Mesenteric fat pad (tissue), 1 donor: ENCODE measurements around the gene CCDC30. TPM values are rescaled to one million over a fixed set of nuclear protein-coding genes. Genes with fewer than 3 reads are reported as not detected.

ENCODE experiments used
- DNase-seq: peaks from one replicate; pipeline ENCODE4 v3.0.0-alpha.2; 2020; ENCODE audit warnings: low spot score
- long read RNA-seq: library from polyadenylated mRNA; unstranded; transcript quantifications from one replicate; pipeline ENCODE4 v2.0.0, GENCODE V29; 2020
- total RNA-seq: library from RNA; stranded (reverse); fragmentation: NEBNext Ultra II Directional; extraction: Animal tissue kit (Norgen Biotek cat#: 25700); gene quantifications from one replicate; pipeline ENCODE4 v1.2.1, GENCODE V29; 2021
- donor health status: DM: yes; HTN: yes; CAD: no.

The CCDC30 gene
- total RNA-seq: 1.6 TPM
- long read RNA-seq, partial matches to known transcripts: 1 of 4 reads
- long read RNA-seq, other reads (novel, unspliced or antisense): 3 of 4 reads

DNA sequence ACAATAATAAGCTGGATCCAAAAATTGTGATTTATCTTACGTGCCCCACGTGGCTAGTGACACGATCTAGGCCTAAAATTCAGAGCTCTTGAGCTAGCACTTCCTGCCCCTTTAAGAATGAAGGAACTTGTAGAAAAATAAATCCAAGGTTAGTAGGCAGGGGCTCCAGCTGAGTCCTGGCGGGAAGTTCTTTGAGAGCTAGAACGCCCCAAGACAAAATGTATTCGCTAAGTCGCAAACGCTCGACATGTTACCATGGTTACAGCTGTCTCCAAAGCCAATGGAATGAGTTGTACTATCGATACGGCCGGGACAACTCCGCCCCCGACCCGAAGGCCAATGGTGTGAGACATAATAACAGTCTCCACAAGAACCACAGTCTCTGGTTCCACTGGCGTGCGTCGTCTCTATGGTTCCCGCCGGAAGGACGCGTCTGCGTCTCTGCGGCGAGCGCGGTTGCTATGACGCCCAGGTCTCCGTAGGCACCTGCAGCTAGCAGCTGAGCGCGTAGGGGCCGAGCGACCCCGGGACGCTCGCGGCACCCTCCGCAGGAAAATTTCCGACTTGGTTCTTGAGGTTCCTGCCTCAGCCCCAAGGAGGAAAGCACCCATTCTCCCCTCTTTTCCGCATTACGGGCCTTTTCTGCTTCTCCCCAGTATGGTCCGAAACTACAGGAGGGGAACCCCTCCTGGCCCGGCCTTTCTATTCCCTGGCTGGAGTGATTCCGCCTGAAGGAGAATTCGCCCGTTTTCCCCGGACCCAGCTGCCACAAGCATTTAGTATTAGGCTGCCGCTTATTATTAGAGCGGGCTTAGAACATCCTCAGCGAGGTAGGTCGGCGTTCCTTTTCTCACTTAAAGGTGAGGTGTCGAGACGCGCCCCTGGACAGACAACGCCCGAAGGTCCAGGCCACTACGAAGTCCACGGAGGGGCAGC, at the start of gene CCDC30:
Gene CCDC30 (plus strand): TSS at position 459 of the 936 bp plus-strand sequence. CDS start 17,266 bp downstream, outside the sequence.
- peak; percentile 95 for DNase-seq

DNA sequence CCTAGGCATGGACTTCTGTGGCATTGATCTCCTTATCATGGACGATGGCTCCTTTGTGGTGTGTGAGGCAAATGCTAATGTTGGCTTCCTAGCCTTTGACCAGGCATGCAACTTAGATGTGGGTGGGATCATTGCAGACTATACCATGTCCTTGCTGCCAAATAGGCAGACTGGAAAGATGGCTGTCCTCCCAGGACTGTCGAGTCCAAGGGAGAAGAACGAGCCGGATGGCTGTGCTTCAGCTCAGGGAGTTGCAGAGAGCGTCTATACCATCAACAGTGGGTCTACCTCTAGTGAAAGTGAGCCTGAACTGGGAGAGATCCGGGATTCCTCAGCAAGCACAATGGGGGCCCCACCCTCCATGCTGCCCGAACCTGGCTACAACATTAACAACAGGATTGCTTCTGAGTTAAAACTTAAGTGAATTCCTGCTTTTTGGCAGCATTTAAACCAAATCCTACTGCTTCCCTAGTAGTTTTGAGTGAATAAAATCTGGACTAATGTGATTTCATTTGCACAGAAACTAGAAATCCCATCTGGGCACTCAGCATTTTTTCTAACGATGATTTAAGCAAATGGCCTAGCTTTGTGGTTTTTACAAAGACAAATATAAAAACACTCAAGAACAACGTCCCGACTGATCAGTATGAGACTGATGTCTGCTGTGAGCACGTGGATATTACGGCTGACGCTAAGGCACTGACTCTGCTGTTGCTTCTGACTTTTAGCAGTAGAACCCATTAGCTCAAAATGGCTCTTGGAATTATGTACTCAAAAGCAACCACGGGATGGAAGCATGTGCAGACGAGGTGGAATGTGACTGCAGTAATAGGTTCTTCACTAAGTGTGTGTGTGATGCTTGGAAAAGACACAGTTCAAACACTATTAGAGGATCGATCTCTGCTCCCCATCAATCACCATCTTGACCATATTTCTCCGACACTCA, 48.3 kb upstream of the CCDC30 start:
- no peak for DNase-seq

DNA sequence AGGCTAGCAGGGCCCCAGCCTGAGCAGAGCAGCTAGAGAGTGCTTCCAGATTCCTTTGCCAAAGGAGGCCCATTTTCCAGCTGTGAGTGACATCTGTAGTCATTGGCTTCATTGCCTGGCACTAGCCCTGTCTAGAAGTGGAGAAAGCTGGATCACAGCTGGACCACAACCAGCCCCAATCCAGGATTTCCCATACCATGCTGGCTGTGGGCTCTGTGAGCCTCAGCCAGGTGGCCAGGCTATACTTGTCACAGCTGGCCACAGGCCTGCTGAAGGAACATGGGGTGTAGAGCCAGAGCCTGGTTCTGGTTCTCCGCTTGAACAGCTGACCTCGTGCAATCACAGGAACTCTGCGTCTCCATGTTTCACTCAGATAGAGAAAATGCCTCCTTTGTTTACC, 45.9 kb upstream of the CCDC30 start:
- DNase-seq: no peak

DNA sequence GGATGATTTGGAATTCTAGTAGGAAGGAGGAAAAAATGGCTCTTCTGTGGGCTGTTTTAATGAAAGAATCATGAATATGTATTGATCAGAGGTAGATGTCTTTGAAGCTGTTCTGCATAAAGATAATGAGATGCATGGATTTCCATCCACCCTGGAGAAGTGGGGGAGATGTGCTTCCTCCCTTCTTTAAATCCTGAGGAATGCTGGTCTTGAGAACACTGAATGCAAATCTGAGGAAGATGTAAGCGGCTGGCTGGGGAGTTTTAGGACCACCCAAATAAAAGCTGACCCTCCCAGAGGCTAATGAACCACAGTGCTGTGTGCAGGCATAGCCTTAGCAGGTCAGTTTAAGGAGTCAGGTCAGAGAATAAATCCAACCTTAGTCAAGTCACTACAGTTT, 44.6 kb upstream of the CCDC30 start:
- DNase-seq: no peak

DNA sequence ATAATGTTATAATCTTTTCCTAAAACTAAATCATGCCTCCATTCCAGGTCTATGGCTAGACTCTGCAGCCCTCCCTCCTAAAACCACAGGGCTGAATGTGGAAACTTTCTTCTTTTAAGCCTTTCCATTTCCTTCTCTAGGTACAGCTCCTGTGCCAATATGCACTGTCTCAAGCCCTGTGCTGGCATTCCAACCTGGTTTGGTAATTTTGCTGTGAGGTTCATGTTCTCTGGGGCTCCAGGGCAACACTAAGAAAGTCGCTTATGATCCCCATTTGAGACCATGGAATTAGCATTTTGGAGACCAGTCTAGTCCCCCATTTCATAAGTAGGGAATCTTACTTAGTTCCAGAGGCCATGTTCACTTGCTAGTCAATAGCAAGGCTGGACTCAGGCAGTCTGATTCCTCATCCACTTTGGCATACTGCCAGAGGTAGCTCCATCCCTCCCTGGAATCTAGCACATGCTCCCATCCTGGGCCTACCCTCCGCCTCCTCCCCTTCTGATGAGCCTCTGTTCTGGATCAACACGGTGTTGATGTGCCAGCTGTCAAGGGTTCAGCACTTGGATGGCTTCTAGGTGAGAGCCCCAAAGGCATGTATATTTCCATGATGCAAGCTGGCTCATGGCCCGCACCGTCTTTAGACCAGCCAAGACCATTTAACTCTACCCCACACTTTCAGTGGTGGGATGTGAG, 43.8 kb upstream of the CCDC30 start:
- DNase-seq: no peak

DNA sequence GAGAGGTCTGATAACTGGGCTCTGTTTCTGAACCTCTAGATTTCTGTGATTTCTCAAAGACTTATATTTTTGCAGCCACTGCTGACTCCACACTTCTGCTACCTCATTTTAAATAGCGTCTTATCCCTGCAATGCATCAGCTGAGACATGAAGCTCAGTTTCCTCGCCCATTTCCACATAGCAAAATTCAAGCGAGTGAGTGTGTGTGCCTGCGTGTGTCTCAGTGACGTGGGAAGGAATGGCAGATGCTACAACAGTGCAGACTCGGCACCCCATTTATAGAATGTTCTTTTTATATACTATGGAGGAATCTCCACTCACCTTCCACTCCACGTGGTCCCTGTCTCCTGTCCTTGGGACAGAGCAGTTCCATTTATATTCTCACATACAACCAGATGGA, 43.0 kb upstream of the CCDC30 start:
- DNase-seq: no peak

DNA sequence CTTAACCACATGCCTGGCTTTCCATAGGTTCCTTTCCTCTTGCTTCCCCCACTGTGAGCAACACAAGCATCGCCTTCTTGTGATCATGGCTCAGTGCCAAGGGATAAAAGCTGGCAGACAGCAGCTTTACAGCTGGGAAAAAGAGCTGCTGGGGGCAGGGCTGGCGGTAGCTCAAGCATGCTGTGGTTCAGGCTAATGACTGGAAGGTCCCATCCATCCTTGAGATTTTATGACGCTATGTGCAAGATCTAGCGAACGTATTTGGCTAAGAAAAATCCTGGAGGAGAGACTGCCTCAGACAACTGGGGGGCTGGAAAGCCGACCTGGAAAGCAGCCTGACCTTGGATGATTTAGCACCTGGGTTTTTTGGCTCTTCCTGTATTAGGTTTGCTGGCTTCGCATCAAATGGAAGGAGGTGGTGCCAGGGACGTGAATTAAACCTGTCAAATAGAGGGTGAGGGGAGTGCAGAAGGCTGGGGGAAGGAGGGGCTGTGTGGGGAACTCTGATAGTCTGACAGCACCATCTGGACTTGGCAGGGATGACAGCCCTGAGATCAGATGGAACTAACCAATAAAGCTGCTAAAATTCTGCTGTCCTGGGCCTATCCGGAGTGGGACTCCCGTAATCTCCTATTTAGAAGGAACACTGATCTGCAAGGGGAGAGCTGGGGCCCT, 42.0 kb upstream of the CCDC30 start:
- no peak for DNase-seq

DNA sequence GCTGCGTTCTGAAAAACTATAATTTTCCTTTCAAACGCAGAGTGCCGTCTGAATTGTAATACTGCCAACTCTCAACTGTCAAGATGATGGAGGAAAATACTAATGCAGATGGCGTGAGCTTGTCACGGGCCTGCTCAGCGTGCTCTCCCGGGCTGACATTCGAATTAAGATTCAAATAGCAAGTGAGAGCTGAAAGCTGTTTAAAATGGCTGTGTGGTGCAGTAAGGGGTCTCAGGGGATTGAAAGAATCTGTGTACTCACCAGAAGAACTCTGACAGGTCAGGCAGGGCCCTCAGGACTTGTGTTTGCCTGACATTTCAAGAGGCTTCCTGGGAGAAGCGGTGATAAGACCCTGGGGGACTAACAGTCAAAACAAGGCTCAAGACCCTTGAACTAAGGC, 40.3 kb upstream of the CCDC30 start:
- no peak for DNase-seq

DNA sequence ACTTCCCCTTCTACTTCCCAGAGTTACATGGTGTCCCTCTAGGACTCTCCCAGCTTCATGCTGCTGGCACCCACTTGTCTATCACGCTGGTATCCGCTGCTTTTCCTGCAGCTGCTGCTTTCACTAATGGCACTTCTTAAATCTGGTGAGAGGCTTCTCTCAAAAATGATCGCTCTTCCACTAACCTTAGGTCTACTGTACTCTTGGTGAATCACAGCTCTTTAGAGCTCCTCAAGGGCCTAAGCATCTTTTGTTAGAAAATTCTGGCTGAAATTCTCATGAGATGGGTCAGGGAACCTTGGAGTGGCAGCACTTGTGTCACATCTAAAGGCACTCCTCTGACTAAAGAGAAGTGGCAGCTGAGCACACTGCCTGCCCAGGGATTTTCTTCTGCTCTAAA, 39.4 kb upstream of the CCDC30 start:
- no peak for DNase-seq

DNA sequence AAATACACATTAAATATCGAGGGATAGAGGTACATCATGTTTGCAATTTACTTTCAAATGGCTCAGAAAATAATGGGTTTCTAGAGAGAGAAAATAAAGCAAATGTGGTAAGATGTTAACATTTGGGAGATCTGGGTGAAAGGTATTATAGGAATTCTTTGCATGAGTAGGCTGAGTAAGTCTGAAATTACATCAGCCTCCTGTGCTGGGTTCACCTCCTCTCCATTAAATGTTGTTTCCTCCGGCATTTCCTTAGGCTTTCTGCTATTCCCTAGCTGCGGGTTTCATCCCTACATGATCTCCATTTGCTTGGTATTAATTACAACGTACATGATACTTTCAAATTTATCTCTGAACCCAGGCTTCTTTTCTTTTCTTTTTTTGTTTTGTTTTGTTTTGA, 38.9 kb upstream of the CCDC30 start:
- DNase-seq: no peak

DNA sequence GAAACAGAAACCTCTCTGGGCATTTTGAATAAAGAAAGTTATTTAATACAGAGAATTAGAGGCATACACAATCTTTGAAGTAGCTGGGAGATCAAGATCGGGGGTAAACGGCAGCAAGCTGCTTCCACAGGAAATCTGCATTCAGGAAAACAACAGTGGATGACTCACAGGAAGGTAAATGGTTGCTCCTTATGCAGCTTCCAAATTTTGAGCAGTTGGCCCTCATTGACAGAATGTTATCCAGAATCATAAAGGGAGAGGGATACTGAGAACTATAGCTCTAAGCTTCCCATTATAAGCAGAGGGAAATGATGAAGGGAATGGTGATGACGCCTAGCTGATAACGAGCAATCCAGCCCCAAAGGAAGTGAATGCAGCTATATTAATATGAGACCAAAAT, 35.8 kb upstream of the CCDC30 start:
- DNase-seq: no peak

DNA sequence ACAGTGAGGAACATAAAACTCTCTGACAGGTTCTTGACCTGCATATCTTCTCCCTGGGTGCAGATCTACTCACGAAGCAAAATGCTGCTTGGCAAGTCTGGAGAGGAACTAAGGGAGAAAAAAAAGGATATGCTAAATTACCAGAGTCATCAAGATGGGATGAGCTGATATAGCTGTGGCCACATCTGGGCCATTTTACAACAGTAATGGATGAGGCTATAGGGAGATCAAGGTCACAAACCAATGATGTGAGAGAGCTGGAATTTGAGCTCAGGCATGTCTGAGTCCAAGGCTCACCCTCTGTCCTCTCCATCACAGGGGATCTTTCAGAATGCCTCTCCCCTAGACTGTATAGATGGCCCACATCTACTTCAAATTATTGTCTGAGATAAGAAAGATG, 33.5 kb upstream of the CCDC30 start:
- DNase-seq: no peak

DNA sequence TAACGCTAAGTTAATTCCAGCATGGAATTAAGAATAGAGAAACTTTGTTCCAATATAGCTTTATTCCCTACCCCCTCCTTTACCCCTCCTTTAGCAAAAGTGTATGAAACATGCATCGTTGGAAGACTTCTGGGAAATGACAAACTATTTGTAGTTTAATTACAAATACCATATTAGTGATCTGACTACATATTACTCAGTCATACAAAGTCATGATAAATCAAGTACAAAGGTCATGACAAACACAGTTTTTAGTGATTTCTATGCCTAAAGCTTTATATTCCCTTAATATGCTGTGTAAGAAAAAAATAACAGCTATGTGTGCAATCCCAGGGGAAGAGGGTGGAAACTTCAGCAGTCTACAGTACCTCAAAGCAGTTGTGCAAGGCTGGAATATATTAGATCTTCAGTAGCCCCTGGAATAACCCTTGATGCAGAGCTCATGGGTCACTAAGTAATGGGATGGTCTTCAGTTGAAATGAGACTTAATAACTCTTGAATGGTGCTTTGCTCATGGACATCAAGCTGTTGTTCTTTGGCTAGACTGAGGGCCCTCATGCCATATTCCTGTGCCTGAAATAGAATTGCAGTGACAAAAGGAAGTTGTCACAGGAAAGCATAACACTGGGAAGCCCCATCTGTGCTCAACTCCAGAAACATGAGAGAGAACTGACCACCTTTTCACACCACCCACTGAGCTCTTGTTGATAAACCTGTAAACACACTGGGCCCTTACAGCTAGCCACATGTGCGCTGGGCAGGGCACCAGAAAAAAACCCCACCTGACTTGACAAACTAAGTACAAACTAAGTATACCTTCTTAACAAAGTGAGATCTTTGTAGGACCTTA, 32.6 kb upstream of the CCDC30 start:
- DNase-seq: no peak

DNA sequence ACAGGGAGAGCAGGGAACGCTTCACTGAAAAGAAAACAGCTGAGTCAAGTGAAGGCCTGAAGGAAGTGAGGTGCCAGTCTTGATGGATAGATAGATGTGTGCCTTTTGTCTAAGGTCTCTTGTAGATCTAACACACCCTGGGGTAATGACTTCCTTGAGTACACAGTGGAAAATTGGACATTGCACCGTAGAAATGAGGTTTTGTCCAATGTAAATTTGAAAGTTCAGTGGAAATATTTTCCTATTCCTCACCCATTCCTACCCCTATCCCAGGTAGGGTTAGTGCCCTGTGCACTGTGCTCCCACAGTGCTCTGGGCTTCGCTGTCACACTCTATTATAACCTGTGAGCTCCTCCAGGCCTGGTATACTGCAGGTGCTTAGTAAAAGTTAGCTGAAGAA, 31.6 kb upstream of the CCDC30 start:
- no peak for DNase-seq

DNA sequence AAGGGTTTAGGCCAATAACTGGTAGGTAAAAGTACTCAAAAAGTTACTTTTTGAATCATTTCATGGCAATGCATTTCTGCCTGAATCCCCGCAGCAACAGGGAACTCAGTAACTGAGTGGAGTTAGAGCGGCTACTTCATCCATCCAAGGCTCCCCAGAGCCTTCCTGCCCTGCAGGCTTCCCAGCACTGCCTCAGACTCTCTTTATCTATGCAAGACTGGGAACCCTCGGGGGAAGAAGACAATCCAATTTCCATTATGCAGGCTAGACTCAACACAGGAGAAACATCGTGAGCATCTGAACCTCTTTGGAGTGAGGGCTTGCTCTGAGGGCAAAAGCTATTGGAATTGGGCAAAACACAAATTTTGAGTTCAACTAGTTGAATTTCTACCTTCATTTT, 30.4 kb upstream of the CCDC30 start:
- no peak for DNase-seq

DNA sequence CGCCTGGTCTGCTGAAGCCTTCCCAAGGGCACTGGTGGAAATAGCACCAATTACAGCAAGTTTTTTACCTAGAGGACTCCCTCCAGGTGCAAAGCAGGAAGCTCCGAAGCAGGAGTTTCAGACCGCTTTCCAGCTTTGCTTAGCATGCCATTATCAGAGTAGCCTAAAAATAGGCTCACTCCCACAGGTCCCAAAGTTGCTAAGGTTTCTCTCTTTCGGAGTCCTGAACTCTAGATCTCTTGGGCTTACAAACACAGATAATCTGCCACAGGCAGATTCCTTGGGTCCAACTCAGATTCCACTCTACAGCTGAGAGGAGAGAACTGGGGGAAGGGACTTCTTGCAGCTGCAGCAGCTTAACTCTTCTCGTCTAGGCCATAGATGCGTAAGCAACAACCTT, 29.7 kb upstream of the CCDC30 start:
- DNase-seq: no peak

DNA sequence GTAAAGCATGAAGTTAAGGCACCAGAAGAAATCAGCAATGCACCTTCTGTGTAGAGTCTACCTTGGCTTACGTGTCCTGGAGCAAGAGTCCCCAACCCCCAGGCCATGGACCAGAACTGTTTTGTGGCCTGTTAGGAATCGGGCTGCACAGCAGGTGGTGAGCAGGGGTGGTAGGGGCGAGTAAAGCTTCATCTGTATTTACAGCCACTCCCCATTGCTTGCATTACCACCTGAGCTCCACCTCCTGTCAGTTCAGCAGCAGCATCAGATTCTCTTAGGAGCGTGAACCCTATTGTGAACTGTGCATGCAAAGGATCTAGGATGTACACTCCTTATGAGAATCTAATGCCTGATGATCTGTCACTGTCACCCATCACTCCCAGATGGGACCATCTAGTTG, 28.7 kb upstream of the CCDC30 start:
- no peak for DNase-seq

DNA sequence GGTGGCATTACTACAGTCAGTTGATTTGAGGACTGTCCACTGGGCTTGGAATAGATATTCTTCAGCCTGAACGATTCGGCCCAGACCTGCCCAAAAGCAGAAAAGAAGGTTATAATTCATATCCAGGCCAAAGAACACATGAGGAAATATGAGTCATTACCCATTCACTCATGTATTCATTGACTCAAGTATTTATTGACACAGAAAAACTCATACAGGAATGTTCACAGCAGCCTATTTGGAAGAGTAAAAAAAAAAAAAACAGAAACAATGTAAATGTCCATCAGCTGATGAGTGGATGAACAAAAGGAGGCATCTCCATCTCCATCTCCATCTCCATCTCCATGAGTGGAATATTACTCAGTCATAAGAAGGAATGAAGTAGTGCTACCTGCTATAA, 23.1 kb upstream of the CCDC30 start:
- no peak for DNase-seq

DNA sequence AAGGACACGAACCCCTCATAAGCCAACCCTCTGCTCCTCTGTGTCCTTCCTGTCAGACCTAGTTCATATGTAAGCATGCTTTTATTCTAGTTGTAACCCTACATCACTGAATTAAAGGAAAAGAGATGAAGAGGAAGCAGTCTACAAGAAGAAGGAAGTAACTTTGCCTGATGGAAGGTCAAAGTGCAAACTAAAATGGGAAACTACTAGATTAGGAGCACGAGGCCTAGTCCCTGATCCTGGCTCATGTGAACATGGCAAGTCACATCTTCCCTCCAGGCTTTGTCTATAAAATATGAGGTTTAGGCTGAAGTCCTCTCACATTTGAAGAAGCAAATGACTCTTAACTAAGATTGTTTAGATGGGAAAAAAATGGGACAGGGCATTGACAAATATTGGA, 20.4 kb upstream of the CCDC30 start:
- DNase-seq: no peak

DNA sequence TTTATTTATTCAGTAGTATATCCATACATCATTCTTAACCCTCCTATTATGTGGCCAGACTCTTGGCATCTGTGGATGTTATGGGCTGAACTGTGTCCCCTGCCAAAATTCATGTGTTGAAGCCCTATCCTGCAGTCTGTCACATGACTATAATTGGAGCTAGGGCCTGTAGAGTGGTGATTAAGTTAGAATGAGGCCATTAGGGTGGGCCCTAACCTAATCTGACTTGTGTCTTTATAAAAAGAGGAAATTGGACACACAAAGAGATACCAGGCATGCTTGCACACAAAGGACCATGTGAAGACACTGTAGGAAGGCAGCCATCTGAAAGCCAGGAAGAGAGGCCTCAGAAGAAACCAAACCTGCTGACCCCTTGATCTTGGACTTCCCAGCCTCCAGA, 13.8 kb upstream of the CCDC30 start:
- DNase-seq: no peak
